Stomach (tissue), 9 donors: ENCODE data around the gene NOVA1. TPM values are rescaled to one million over a fixed set of nuclear protein-coding genes. Genes with fewer than 3 reads are reported as not detected.

Experiments used
- DNase-seq, 2 donors: peaks; one replicate each; pipeline versions ENCODE4 v3.0.0 to v3.0.0-alpha.2; 2013 to 2019
- H3K27ac ChIP-seq, 5 donors: fragments of 200-600 bp in 4 of 5; sonication (generic) in 4 of 5; one replicate each; pipeline ENCODE4 v1.5.1; 2013 to 2019; ENCODE audit warnings: mild to moderate bottlenecking in 1 of 5, moderate library complexity in 1 of 5
- H3K27me3 ChIP-seq, 3 donors: fragments of 200-600 bp; sonication (generic); one replicate each; pipeline ENCODE4 v1.5.1; 2017 to 2019; ENCODE audit warnings: mixed run types in 1 of 3
- H3K36me3 ChIP-seq, 4 donors: fragments of 200-600 bp; sonication (generic); 1 replicate in 3 of 4; 2 replicates in 1 of 4; pipeline ENCODE4 v1.5.1; 2016 to 2019
- H3K4me1 ChIP-seq, 4 donors: fragments of 200-600 bp; sonication (generic); one replicate each; pipeline ENCODE4 v1.5.1; 2016 to 2019
- H3K4me3 ChIP-seq, 4 donors: fragments of 200-600 bp; sonication (generic) in 3 of 4; one replicate each; pipeline ENCODE4 v1.5.1; 2016 to 2019; ENCODE audit warnings: mild to moderate bottlenecking in 1 of 4
- H3K9me3 ChIP-seq, 4 donors: fragments of 200-600 bp; sonication (generic); one replicate each; pipeline ENCODE4 v1.5.1; 2016 to 2019
- EP300 ChIP-seq: sonication (generic); formaldehyde crosslinking; IDR thresholded peaks from one replicate; pipeline ENCODE4 v1.6.1; 2017; ENCODE audit warnings: antibody characterized with exemption
- POLR2A ChIP-seq, 4 donors: fragments of 450-650 bp; IDR thresholded peaks; one replicate each; pipeline ENCODE4 v1.6.1; 2016; ENCODE audit warnings: antibody characterized with exemption in 4 of 4, control low read depth in 2 of 4, mild to moderate bottlenecking in 1 of 4, moderate library complexity in 1 of 4
- POLR2AphosphoS5 ChIP-seq, 3 donors: sonication (generic); formaldehyde crosslinking; IDR thresholded peaks; one replicate each; pipeline ENCODE4 v1.6.1; 2016; ENCODE audit warnings: antibody characterized with exemption in 3 of 3
- WGBS, 5 donors: extraction: QIAGEN DNeasy Blood & Tissue Kit in 3 of 5; methylation state at CpG; one replicate each; pipeline versions ENCODE4 v1.1.5 to v1.1.7; 2013 to 2018; 5-methylcytosine and 5-hydroxymethylcytosine counted together
- intact Hi-C: fragments of 100-400 bp; cut with DNase I; formaldehyde crosslinking; loops from one replicate; pipeline ENCODE4 v1.15.1; 2023; ENCODE audit warnings: low total_unique reads
- polyA plus RNA-seq, 3 donors: library from polyadenylated mRNA; stranded (reverse); fragments of 200-250 nt; gene quantifications; one replicate each; pipeline ENCODE4 v1.2.3, GENCODE V29; 2013
- total RNA-seq, 5 donors: library from RNA; depleted of rRNA; stranded (reverse); fragments of >200 nt; gene quantifications; one replicate each; pipeline versions ENCODE4 v1.1.0 to v1.2.3, GENCODE V29; 2014 to 2016
- TF ChIP-seq, protein P1 (sequence below), 7 experiments: fragments of 450-650 bp in 4 of 7; fragments of 200-600 bp in 3 of 7; sonication (generic) in 3 of 7; IDR thresholded peaks; one replicate each; pipeline ENCODE4 v1.5.1; 2016 to 2019; ENCODE audit warnings: antibody characterized with exemption in 7 of 7, control low read depth in 2 of 7, mild to moderate bottlenecking in 1 of 7
- donor health status: healthy with polysubstance abuse.
- donor health status: Bipolar disorder and iron deficiency.
- donor health status: healthy.

The NOVA1 gene
- total and polyA plus RNA-seq, 8 donors: 1.0 to 25.1 (median 7.9) TPM

DNA sequence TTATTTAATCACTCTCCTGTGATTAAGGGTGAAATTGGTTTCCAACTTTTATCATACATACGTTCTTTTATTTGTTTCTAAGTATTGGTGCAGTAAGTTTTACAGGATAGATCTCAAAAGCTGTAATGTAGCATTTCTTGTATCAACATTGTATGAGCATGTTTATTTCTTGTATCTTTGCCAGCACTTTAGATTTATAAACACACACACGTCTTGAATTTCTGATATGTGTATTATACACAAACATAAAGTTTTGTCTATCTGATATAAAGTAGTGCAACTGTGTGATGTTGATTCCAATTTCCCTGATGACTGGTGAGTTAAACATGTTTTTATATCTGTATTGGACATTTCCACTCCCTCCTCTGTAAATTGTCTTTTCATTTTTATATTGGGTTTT is 134.7 kb downstream of the NOVA1 start:
- intact Hi-C loops: no loop called here
- DNase-seq: no peak
- no peaks in the 10 kb centered on the region for H3K4me1 ChIP-seq
- H3K9me3 ChIP-seq: no peaks in the 10 kb centered on the region
- H3K36me3 ChIP-seq: no peaks in the 10 kb centered on the region
- WGBS, 5 donors: 8 to 34% (median 21%) methylated on average over 2 of the region's 2 CpGs
- H3K27me3 ChIP-seq: no peaks in the 10 kb centered on the region
- no peak overlapping the region for H3K4me3 ChIP-seq
- TF ChIP-seq POLR2A (IDR thresholded peaks at IDR 0.05) (no peak), EP300 (no peak), POLR2AphosphoS5 (IDR thresholded peaks at IDR 0.05) (no peak)
- TF ChIP-seq, protein P1, sequence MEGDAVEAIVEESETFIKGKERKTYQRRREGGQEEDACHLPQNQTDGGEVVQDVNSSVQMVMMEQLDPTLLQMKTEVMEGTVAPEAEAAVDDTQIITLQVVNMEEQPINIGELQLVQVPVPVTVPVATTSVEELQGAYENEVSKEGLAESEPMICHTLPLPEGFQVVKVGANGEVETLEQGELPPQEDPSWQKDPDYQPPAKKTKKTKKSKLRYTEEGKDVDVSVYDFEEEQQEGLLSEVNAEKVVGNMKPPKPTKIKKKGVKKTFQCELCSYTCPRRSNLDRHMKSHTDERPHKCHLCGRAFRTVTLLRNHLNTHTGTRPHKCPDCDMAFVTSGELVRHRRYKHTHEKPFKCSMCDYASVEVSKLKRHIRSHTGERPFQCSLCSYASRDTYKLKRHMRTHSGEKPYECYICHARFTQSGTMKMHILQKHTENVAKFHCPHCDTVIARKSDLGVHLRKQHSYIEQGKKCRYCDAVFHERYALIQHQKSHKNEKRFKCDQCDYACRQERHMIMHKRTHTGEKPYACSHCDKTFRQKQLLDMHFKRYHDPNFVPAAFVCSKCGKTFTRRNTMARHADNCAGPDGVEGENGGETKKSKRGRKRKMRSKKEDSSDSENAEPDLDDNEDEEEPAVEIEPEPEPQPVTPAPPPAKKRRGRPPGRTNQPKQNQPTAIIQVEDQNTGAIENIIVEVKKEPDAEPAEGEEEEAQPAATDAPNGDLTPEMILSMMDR (IDR thresholded peaks at IDR 0.05): no peak
- H3K27ac ChIP-seq: no peak overlapping the region

DNA sequence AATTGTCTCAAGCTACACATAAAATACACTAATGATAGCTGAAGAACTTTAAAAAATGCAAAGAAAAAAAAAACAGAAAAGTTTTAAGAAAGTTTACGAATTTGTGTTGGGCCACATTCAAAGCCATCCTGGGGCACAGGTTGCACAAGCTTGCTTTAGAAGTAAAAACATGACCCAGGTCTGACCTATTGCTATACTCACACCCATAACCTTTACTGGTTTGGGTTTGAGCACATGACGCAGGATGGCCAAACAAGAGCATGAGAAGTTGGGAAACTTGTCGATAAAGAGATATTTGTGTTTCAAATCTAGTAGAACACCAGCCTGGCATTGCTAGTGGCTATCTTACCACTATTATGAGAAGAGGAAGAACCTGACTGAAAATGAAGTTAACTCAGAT is 143.7 kb downstream of the NOVA1 start:
- no peaks in the 10 kb centered on the region for H3K9me3 ChIP-seq
- DNase-seq: no peak
- no peak for TF ChIP-seq POLR2A (IDR thresholded peaks at IDR 0.05)
- TF ChIP-seq, protein P1 (IDR thresholded peaks at IDR 0.05): no peak
- no peak for TF ChIP-seq EP300
- H3K27me3 ChIP-seq: no peaks in the 10 kb centered on the region
- 79 to 90% (median 88%) methylated on average over 3 of the region's 3 CpGs for WGBS, 5 donors
- H3K27ac ChIP-seq: no peak overlapping the region
- no peaks in the 10 kb centered on the region for H3K4me1 ChIP-seq
- intact Hi-C loops: no loop called here
- no peak overlapping the region for H3K4me3 ChIP-seq
- H3K36me3 ChIP-seq: no peaks in the 10 kb centered on the region

DNA sequence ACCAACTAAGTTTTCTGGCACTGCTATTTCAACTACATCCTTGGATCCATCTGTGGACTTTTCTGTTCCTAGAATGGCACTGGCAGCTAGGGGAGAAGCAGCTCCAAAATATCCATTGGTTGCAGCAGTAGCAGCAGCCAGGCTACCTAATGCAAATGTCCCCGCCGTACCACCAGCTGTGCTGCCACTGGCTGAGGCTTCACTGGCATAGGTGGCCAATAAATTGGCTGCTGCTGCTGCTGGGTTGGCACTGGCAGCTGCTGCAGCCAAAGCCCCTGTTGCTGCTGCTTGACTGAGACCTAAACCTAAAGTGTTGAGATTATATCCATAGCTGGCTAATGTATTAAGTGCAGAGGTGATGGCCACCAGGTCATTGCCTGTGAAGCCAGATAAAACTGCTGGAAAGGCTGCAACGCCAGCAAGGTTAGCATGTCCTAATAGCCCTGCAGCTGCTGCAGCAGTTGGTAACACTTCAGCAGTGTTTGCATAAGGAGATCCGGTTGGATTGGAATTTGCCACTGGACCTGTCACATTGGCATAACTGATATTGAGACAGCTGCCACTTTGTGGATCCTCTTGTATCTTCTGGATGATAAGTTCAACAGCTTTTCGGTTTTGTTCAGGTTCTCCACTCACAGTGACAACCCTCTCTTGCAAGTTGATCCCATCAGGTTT is 149.5 kb downstream of the NOVA1 start:
- no peak overlapping the region for H3K27ac ChIP-seq
- TF ChIP-seq EP300: no peak
- TF ChIP-seq POLR2A (IDR thresholded peaks at IDR 0.05): no peak
- TF ChIP-seq, protein P1 (IDR thresholded peaks at IDR 0.05): no peak
- no peak for TF ChIP-seq POLR2AphosphoS5 (IDR thresholded peaks at IDR 0.05)
- no peaks in the 10 kb centered on the region for H3K9me3 ChIP-seq
- no peak overlapping the region for H3K4me3 ChIP-seq
- peaks cover 0 to 5% (median 0%) of the 10 kb centered on the region in 4 donors for H3K36me3 ChIP-seq
- intact Hi-C loops: no loop called here
- 61 to 75% (median 62%) methylated on average over 5 of the region's 5 CpGs for WGBS, 5 donors
- H3K27me3 ChIP-seq: no peaks in the 10 kb centered on the region
- peak in 1 of 2 donors; percentile 9 for DNase-seq
- H3K4me1 ChIP-seq: no peaks in the 10 kb centered on the region

DNA sequence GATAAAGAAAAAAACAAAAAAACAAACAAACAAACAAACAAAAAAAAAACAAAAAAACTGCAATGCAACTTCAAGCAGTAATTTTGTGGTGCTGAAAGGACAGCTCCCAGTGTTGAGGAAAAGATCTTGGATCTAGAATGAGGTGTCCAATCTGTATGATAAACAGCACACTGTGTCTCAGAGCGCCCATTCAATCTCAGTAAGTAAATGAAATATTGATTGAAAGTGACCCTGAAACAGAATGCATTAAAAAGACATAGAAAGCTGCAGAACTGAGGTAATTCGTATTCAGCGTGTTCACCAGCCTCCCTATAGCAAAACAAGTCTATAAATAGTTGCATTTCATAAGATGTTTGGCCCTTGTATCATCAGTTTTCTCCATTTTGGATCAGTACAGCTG is 153.0 kb downstream of the NOVA1 start:
- peaks cover 0 to 5% (median 0%) of the 10 kb centered on the region in 4 donors for H3K36me3 ChIP-seq
- intact Hi-C loops: no loop called here
- no peaks in the 10 kb centered on the region for H3K9me3 ChIP-seq
- peak in 1 of 2 donors; percentile 59 for DNase-seq
- H3K27me3 ChIP-seq: no peaks in the 10 kb centered on the region
- H3K4me3 ChIP-seq: no peak overlapping the region
- H3K27ac ChIP-seq: no peak overlapping the region
- no peak for TF ChIP-seq POLR2AphosphoS5 (IDR thresholded peaks at IDR 0.05)
- WGBS, 5 donors: 64 to 74% (median 68%) methylated on average over 3 of the region's 3 CpGs
- H3K4me1 ChIP-seq: no peaks in the 10 kb centered on the region

DNA sequence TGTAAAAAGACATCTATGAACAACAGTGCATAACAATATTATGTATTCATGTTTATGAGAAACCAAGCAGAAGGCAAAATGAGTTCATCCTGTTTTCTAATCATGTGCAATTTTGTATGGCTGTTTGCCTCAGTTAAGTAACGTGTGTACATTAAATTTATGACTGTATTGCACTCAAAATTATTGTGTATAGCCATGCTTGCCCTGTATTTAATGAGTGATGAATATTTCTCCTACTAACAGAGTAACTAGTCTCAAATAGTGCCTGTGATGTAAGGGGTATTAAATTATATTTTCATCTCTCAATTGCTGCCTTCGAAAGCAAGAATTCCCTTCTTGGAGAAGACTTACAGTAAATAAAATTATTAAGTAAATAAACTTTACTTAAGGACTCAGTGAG is 154.2 kb downstream of the NOVA1 start:
- no peaks in the 10 kb centered on the region for H3K9me3 ChIP-seq
- no peaks in the 10 kb centered on the region for H3K27me3 ChIP-seq
- no peak overlapping the region for H3K4me3 ChIP-seq
- no peak overlapping the region for H3K27ac ChIP-seq
- 73 to 86% (median 84%) methylated on average over 2 of the region's 2 CpGs for WGBS, 5 donors
- peaks cover 0 to 5% (median 0%) of the 10 kb centered on the region in 4 donors for H3K36me3 ChIP-seq
- no peaks in the 10 kb centered on the region for H3K4me1 ChIP-seq
- DNase-seq: no peak
- TF ChIP-seq, protein P1 (IDR thresholded peaks at IDR 0.05): no peak
- no peak for TF ChIP-seq POLR2AphosphoS5 (IDR thresholded peaks at IDR 0.05)
- no peak for TF ChIP-seq POLR2A (IDR thresholded peaks at IDR 0.05)
- no peak for TF ChIP-seq EP300
- intact Hi-C loops: no loop called here
